COR-L47 (cell line): ENCODE data around the gene VSNL1.

Source experiments
- DNase-seq: peaks from one replicate; lab custom pipeline; 2025; lab: John Stamatoyannopoulos, UW

Gene VSNL1

GRCh38 chr2:17646081-17646554 lies 105.6 kb downstream of the VSNL1 start:
- peak; percentile 11 for DNase-seq

- DNase-seq, result no peak
These were observed 106.6 kb downstream of the VSNL1 start for GRCh38 chr2:17646838-17647701.

- no peak for DNase-seq
These were observed 108.1 kb downstream of the VSNL1 start for GRCh38 chr2:17648581-17648980.

- DNase-seq, result no peak
These were observed 108.5 kb downstream of the VSNL1 start for GRCh38 chr2:17649026-17649425.

- no peak for DNase-seq
These were observed 112.3 kb downstream of the VSNL1 start for GRCh38 chr2:17652681-17653394.

- no peak for DNase-seq
These were observed 117.3 kb downstream of the VSNL1 start for GRCh38 chr2:17657759-17658158.

- no peak for DNase-seq
These were observed 117.9 kb downstream of the VSNL1 start for GRCh38 chr2:17658251-17658843.

- no peak for DNase-seq
These were observed 119.7 kb downstream of the VSNL1 start for GRCh38 chr2:17660219-17660618.

- no peak for DNase-seq
These were observed 121.0 kb downstream of the VSNL1 start for GRCh38 chr2:17661460-17661859.

- DNase-seq, result no peak
These were observed 122.2 kb downstream of the VSNL1 start for GRCh38 chr2:17662723-17663122.

- no peak for DNase-seq
These were observed 124.0 kb downstream of the VSNL1 start for GRCh38 chr2:17664534-17664933.

GRCh38 chr2:17667898-17668297 lies 127.4 kb downstream of the VSNL1 start:
- no peak for DNase-seq

- DNase-seq, result no peak
These were observed 132.3 kb downstream of the VSNL1 start for GRCh38 chr2:17672583-17673317.

- DNase-seq, result no peak
These were observed 134.3 kb downstream of the VSNL1 start for GRCh38 chr2:17674817-17675216.

- DNase-seq, result no peak
These were observed 139.6 kb downstream of the VSNL1 start for GRCh38 chr2:17680119-17680518.

- DNase-seq, result no peak
These were observed 141.8 kb downstream of the VSNL1 start for GRCh38 chr2:17682098-17682857.

GRCh38 chr2:17683981-17684380 lies 143.5 kb downstream of the VSNL1 start:
- DNase-seq, result no peak

GRCh38 chr2:17688600-17688999 lies 148.1 kb downstream of the VSNL1 start:
- DNase-seq, result no peak

- DNase-seq, result no peak
These were observed 148.5 kb downstream of the VSNL1 start for GRCh38 chr2:17689010-17689409.

GRCh38 chr2:17690776-17691175 lies 150.3 kb downstream of the VSNL1 start:
- DNase-seq, result no peak
